Astrocyte (in vitro differentiated cells and primary cell): ENCODE results near the gene KMT2B.

ENCODE experiments used
- EZH2 ChIP-seq: IDR thresholded peaks from 2 replicates; pipeline ENCODE4 v1.6.1; 2012; ENCODE audit warnings: mild to moderate bottlenecking, low read length, inconsistent platforms; ENCODE audit not compliant: insufficient read depth
- TF ChIP-seq, protein P1 (sequence below): IDR thresholded peaks from 2 replicates; pipeline ENCODE4 v1.5.1; 2011; ENCODE audit warnings: low read depth, mild to moderate bottlenecking, inconsistent platforms, low read length, moderate library complexity; ENCODE audit not compliant: insufficient read depth

DNA sequence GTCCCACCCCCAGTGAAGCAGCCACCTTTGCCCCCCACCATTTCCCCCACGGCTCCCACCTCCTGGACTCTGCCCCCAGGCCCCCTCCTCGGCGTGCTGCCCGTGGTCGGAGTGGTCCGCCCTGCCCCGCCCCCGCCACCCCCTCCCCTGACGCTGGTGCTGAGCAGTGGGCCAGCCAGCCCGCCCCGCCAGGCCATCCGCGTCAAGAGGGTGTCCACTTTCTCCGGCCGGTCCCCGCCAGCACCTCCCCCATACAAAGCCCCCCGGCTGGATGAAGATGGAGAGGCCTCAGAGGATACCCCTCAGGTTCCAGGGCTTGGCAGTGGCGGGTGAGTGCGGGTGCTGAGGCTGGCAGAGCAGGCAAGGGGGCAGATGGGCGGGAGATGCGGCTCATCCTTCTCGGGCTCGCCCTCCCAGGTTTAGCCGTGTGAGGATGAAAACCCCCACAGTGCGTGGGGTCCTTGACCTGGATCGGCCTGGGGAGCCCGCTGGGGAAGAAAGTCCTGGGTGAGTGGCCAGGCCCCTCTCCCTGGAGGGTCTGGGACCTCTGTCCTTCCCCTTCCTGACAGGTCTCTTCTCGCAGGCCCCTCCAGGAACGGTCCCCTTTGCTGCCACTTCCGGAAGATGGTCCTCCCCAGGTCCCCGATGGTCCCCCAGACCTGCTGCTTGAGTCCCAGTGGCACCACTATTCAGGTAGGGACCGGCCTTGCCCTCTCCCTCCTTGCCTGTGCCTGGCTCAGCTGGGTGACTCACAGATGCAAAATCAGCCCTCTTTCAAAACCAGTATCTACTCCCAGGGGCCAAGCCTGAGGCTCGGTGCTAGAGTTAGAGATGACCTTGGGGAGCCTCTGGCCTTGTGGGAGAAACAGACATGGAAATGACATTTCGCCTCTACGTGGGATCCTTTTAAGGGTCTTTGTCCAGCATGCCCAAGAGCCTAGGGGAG lies 15.7 kb downstream of the KMT2B start:
- TF ChIP-seq, protein P1, sequence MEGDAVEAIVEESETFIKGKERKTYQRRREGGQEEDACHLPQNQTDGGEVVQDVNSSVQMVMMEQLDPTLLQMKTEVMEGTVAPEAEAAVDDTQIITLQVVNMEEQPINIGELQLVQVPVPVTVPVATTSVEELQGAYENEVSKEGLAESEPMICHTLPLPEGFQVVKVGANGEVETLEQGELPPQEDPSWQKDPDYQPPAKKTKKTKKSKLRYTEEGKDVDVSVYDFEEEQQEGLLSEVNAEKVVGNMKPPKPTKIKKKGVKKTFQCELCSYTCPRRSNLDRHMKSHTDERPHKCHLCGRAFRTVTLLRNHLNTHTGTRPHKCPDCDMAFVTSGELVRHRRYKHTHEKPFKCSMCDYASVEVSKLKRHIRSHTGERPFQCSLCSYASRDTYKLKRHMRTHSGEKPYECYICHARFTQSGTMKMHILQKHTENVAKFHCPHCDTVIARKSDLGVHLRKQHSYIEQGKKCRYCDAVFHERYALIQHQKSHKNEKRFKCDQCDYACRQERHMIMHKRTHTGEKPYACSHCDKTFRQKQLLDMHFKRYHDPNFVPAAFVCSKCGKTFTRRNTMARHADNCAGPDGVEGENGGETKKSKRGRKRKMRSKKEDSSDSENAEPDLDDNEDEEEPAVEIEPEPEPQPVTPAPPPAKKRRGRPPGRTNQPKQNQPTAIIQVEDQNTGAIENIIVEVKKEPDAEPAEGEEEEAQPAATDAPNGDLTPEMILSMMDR = no peak
- TF ChIP-seq EZH2 = no peak
